Stimulated activated CD8-positive, alpha-beta memory T cell treated with anti-CD3 and anti-CD28 coated beads, Interleukin-15, amount 100 ng/mL, for 24 hours (primary cell): Measurements from ENCODE around the gene GGT1.
"Not testable (repeated sequence)": the region's sequence is repeated elsewhere in the genome, so short reads cannot be mapped to it uniquely, and the experiment has no call there.

ENCODE experiments used
- DNase-seq: peaks from one replicate; pipeline ENCODE4 v3.0.0-alpha.2; 2020; ENCODE audit warnings: low read depth

Gene GGT1

GRCh38 chr22:24602847-24603769 lies at the start of gene GGT1:
GGT1 (plus strand) TSS chr22:24603193; CDS start chr22:24611082, 7,889 bp downstream.
- DNase-seq: not testable (repeated sequence)

- DNase-seq: no peak
Observed at GRCh38 chr22:24553597-24554312, 49.2 kb upstream of the GGT1 start.

DNA sequence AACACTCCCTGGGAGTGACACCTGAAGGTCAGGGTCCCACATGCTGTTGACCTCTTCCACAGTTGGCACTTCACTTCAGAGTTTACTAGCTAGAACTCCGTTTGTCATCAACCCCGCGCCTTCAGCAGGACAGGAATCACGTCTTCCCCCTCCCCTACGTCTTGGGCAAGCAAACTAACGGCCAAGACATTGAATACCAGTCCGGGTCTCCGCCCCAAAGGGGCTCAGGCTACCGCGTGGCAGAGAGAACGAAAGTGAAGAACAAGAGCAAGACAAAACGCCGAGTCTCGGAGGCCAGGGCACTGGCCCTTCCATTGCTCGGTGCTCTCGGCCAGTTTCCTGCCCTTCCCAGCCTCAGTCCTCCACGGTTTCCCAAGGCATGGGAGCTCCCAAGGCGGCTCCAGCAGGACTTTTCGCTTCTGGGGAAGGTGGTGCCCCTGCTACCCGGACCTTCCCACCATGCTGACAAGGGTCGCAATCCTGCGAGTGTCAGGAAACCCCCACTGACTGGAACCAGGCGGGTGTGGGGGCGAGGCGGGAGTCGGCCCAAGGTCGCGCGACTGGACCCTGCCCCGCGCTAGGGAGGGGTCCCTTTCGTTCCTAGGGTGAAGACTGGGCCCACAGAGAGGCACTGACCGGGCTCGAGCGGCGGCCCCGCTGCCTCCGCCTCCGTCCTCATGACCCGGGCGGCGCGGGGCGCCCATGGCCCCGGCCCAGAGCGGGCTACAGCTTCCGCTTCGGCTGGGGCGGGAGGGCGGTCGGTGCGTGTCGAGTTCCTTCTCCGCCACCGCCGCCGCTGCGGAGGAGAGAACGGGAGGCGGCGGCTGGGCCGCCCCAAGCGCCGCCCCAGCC lies 48.5 kb upstream of the GGT1 start, which contains the start of gene GUCD1:
GUCD1 (minus strand) TSS at position 826 of the 852 bp plus-strand sequence; CDS start at position 679, 147 bp downstream.
- DNase-seq: no peak

DNA sequence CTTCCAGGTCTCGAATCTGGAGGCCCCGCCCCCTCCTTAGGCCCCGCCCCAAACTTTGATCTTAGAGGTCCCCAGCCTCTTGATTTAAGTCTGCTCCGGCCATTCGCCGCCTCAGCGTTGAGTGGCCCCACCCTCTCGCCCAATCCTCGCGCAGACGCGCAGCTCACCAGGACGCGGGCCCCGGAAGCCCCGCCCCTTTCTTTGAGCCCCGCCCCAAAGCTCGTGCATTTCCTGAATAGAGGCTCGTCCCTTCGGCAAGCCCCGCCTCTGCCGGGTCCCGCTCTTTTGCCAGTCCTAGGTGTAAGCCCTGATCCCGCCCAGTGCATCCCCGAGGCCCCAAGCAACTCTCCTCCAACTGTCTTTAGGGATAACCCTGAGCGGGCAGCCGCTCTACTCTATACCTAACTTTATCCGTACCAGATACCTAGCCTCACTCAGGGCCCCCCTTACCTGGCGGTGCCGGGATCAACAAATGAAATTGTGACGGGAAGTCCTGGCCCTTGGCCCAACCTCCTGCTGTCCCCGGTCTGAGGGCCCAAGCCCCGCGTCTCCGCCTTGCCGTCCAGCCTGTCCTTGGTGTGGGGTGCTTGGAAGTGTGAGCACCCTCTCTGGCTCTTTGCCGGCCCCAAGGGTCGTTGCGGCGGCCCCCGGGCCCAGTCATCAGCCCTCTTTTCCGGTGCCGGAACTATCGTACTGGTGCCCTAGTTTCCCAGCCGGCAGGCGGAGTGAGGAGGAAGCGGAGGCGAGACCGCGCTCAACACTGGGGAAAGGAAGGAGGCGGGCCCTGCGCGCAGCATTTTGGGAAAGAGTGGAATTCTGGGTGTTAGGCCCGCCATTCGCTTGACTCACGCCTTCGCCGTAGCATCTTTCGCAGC lies 47.6 kb upstream of the GGT1 start, which contains the start of gene SNRPD3:
SNRPD3 (plus strand) TSS at position 835 of the 875 bp plus-strand sequence. CDS start 1,676 bp downstream, outside the sequence.
- peak; percentile 99 for DNase-seq

- DNase-seq: no peak
Observed at GRCh38 chr22:24559471-24559870, 43.5 kb upstream of the GGT1 start.

DNA sequence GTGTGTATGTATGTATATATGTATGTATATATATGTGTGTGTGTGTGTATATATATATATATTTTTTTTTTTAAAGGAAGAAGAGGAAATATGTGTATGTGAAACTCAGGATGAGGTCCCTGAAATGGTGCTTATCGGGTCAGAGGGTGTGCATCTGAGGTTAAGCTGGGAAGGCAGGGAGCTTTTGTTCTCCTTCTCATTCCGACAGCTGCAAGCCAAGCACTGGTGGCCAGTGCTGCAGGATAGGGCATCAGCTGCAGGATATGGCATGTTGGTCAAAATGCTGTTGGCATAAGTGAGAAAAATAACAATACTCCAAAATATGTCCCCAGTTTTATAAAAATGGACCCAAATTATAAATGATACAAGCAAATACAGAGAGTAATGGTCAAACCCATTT lies 39.7 kb upstream of the GGT1 start:
- DNase-seq: no peak

- DNase-seq: no peak
Observed at GRCh38 chr22:24564376-24565058, 38.5 kb upstream of the GGT1 start.

DNA sequence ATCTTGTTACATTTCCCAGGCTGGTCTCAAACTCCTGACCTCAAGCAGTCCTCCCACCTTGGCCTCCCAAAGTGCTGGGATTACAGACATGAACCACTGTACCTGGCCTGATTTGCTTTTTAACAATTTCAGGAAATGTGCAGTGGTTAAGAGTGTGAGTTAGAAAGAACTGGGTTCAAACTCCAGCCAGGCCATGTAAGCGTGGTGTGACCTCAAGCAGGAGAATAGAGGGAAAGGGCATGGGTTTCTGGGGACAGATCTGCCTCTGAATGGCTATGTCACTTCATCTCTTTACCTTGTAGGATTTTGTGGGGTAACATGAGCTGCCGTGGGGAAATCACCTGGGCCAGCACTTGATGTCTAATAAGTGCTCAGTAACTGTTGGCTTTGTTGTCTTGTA lies 37.9 kb upstream of the GGT1 start:
- DNase-seq: no peak

DNA sequence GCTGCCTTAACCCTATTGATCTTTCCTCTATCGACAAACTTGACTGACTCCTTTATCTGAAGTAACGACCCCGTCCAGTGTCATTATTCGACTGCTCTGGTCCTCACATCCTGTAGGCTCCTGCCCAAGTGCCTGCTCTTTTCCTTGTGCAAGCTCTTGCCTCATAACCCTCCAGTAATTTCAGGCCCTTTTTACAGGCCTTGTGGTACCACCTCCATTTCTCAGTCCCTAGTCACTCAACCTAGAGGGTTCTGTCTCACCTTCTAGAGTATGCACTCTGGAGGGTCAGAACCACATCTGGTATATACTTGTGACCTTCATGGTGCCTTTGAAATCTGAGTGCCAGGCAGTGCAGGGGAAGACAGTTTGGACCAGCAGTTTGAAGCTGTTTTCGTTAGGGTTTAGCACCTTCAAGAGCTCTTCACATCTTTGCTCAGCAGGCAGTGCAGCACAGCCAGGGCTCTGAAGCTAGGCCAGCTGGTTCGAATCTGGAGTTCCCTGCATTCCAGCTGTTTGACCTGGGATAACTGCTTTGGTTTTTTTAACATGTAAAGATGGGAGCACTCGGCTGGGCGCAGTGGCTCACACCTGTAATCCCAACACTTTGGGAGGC lies 36.0 kb upstream of the GGT1 start:
- no peak for DNase-seq

GRCh38 chr22:24567668-24568067 lies 35.3 kb upstream of the GGT1 start:
- DNase-seq: no peak

- DNase-seq: no peak
Observed at GRCh38 chr22:24571266-24571665, 31.7 kb upstream of the GGT1 start.

- no peak for DNase-seq
Observed at GRCh38 chr22:24576778-24577177, 26.2 kb upstream of the GGT1 start.

GRCh38 chr22:24578355-24579257 lies 24.4 kb upstream of the GGT1 start:
- DNase-seq: no peak

DNA sequence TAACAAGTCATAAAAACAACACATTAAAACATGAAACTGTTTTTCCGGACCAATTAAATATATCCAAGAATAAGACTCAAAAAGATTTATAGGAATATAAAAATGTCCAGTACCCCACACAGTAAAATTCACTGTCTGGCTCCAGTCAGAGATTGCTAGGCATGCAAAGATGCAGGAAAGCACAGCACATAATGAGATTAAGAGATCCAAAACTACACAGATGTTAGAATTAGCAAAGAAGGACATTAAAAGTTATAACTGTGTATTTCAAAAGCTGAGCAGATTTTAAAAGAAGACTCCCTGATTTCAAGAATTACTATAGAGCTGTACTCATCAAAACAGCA lies 23.8 kb upstream of the GGT1 start:
- no peak for DNase-seq

GRCh38 chr22:24580276-24580675 lies 22.7 kb upstream of the GGT1 start:
- no peak for DNase-seq

- no peak for DNase-seq
Observed at GRCh38 chr22:24582056-24582814, 20.8 kb upstream of the GGT1 start.

- DNase-seq: no peak
Observed at GRCh38 chr22:24583221-24584165, 19.5 kb upstream of the GGT1 start.
